D721Med (cell line): ENCODE measurements around the gene CLEC1A.

Experiments
- DNase-seq: peaks from one replicate; pipeline ENCODE4 v3.0.0; 2011; ENCODE audit warnings: low spot score; ENCODE audit not compliant: insufficient read length
- FAIRE-seq: peaks from 2 replicates; lab custom pipeline; 2011; peaks lifted over from hg19 to GRCh38; lab: Jason Lieb, UNC
- TF ChIP-seq, protein P1 (sequence below): IDR thresholded peaks from 2 replicates; pipeline ENCODE4 v1.5.1; 2012; ENCODE audit warnings: mild to moderate bottlenecking, control low read depth; ENCODE audit not compliant: insufficient read depth; ENCODE audit errors: missing control alignments

CLEC1A gene

DNA sequence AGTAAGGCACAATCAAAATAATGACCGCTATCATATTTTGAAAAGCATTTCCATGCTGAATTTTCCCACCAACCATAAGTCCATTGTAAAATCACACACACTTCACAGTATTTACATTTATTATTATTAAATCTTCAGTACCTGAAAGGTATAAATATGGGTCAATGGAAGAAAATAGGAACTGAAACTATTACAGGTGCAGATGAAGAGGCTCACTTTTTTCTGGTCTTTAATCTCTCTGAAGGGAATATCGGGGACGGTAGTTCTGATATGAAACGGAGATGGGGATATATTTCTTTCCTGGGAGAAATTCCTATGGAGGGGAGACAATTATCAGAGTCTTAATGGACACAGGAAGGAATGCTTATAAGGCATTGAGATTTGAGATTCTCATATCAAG lies 28.4 kb downstream of the CLEC1A start:
- FAIRE-seq (no peak), DNase-seq (no peak)
- TF ChIP-seq, protein P1, sequence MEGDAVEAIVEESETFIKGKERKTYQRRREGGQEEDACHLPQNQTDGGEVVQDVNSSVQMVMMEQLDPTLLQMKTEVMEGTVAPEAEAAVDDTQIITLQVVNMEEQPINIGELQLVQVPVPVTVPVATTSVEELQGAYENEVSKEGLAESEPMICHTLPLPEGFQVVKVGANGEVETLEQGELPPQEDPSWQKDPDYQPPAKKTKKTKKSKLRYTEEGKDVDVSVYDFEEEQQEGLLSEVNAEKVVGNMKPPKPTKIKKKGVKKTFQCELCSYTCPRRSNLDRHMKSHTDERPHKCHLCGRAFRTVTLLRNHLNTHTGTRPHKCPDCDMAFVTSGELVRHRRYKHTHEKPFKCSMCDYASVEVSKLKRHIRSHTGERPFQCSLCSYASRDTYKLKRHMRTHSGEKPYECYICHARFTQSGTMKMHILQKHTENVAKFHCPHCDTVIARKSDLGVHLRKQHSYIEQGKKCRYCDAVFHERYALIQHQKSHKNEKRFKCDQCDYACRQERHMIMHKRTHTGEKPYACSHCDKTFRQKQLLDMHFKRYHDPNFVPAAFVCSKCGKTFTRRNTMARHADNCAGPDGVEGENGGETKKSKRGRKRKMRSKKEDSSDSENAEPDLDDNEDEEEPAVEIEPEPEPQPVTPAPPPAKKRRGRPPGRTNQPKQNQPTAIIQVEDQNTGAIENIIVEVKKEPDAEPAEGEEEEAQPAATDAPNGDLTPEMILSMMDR, result no peak

DNA sequence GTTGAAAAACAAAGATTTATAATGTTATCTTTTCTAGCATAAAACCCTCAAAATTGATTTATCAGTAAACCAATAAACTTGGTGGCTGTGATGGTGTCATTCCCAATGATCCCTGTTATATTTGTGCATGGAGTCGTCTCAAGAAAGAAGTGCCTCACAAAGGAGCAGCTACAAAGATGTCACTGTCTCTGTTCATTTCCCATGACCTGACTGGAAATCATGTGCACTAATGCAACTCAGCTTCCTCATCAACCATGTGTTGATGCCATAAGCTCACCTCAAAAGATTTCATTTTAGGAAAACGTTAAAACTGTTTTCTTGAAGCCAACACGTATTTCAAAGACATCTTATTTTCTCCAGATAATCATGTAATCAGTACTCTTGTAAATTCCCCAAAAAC lies 28.8 kb downstream of the CLEC1A start:
- TF ChIP-seq, protein P1, result no peak
- FAIRE-seq (no peak), DNase-seq (no peak)

DNA sequence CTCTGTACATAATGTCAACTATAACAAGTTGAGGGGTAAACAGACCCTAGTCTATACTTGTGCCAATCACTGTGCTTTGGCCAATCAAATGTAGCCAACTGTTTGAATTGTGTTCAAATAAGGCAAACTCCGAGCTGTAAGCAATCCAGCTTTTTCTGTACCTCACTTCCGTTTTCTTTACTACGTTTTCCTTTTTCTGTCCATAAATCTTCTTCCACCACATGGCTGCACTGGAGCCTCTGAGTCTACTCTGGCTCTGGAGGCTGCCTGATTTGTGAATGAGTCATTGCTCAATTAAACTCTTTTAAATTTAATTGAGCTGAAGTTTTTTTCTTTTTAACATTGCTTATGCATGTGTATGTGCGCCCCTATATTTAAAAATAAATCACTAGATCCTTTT lies 29.7 kb downstream of the CLEC1A start:
- FAIRE-seq, result no peak
- TF ChIP-seq, protein P1, result no peak
- DNase-seq, result no peak

DNA sequence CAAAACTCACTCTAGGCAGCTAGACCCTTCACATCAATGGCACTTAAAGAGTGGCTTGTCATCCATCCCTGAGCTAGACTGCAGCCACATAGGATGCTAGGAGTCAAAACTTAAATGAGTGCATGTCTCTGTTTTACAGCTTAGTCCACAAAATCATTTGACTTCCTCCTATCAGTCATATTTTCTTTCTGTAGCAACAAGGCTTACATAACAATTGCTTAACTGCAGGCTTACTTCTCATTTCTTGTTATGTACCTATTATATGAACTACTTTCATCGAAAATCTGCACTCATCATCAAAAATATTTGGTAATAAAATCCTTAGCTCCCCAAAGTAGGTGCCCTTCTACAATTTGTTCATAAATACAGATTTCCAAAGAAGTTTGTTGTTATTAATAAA lies 30.1 kb downstream of the CLEC1A start:
- TF ChIP-seq, protein P1, result no peak
- DNase-seq (no peak), FAIRE-seq (no peak)

DNA sequence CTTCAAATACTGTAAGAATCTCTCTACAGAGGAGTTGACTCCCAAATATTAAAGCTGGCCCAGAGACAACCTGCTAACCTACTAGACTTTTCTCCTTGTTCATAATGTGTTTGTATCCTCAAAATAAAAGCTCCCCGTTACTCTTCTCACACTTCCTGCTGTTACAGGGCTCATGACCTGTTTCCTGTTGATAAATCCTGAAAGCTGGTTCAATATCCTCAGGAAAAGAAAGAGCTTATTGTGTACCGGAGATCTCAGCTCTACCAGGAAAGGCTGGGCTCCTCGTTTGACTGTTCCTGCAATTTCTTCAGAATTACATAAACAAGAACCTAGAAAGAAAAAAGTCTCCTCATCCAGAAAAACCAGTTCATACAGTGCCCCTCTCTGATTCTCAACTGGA lies 30.8 kb downstream of the CLEC1A start:
- no peak for FAIRE-seq
- no peak for DNase-seq

DNA sequence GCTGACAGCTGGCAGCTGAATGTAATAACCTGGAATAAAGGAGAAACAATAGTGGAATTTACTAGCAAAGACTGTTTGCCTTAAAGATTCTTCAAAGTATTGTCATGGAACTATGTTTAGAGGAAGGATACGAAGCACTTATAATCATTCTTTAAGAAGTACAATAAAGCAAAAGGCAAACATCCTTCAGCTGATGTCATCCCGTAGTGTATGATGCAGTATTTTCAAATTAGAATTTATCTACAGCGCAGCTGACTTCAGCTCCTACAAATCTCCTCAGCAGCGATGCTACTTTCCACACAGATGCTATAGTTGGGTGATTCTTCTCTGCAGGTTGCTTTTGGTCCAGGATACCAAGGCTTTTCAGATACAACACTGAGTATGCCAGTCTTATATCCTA lies 31.5 kb downstream of the CLEC1A start:
- DNase-seq, result no peak
- TF ChIP-seq, protein P1, result no peak
- no peak for FAIRE-seq

More for the DNA sequence above, 30.8 kb downstream of the CLEC1A start:
- TF ChIP-seq, protein P1, result no peak

DNA sequence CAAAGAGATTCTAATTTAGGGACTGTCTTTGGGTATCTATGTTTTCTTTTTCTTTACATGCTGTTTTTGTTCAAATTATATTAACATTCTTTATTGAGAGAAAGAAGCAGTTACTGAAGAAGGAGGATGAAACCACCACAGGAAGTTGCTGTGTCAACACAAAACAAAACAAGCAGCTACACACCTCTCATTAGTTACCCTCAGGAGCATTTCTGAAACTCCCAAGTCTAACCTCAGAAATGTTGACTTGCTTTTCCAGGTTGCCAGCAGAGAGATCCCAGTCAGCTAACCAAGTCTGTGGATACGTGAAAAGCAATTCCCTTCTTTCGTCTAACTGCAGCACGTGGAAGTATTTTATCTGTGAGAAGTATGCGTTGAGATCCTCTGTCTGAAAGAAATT lies 33.5 kb downstream of the CLEC1A start:
- FAIRE-seq (no peak), DNase-seq (no peak)
- TF ChIP-seq, protein P1, result no peak
